Adrenal gland (tissue), 12 donors: Measurements from ENCODE around the gene CNGA4. TPM values are rescaled to one million over a fixed set of nuclear protein-coding genes. Genes with fewer than 3 reads are reported as not detected.
"Not testable (repeated sequence)": the region's sequence is repeated elsewhere in the genome, so short reads cannot be mapped to it uniquely, and the experiment has no call there.

ENCODE experiments used
- DNase-seq, 7 donors: peaks; one replicate each; pipeline ENCODE4 v3.0.0-alpha.2; 2019 to 2020
- H3K27ac ChIP-seq, 5 donors: fragments of 200-600 bp; sonication (generic) in 4 of 5; 1 replicate in 3 of 5; 2 replicates in 2 of 5; pipeline versions ENCODE4 v1.5.1 to v1.8.0; 2016 to 2020; ENCODE audit warnings: mild to moderate bottlenecking in 1 of 5
- H3K27me3 ChIP-seq: fragments of 200-600 bp; 2 replicates; pipeline ENCODE4 v1.8.0; 2021
- H3K36me3 ChIP-seq, 2 donors: fragments of 200-600 bp; replicated peaks in 1 of 2; 1 replicate in 1 of 2; 2 replicates in 1 of 2; pipeline versions ENCODE4 v1.5.1 to v1.8.0; 2018 to 2022
- H3K4me1 ChIP-seq, 2 donors: fragments of 200-600 bp; replicated peaks in 1 of 2; 1 replicate in 1 of 2; 2 replicates in 1 of 2; pipeline versions ENCODE4 v1.5.1 to v1.8.0; 2018 to 2021
- H3K4me3 ChIP-seq, 4 donors: fragments of 200-600 bp; sonication (generic) in 3 of 4; one replicate each; pipeline ENCODE4 v1.5.1; 2016 to 2018
- H3K9me3 ChIP-seq, 3 donors: fragments of 200-600 bp; sonication (generic) in 1 of 3; replicated peaks in 1 of 3; 1 replicate in 2 of 3; 2 replicates in 1 of 3; pipeline versions ENCODE4 v1.5.1 to v1.8.0; 2016 to 2021
- CTCF ChIP-seq, 6 experiments: fragments of 450-650 bp in 4 of 6; fragments of 200-600 bp in 2 of 6; sonication (generic) in 1 of 6; IDR thresholded peaks; 1 replicate in 5 of 6; 2 replicates in 1 of 6; pipeline versions ENCODE4 v1.5.1 to v1.8.0; 2016 to 2021; ENCODE audit warnings: antibody characterized with exemption in 6 of 6, mild to moderate bottlenecking in 2 of 6, moderate library complexity in 1 of 6
- POLR2A ChIP-seq, 2 donors: fragments of 450-650 bp; IDR thresholded peaks; one replicate each; pipeline ENCODE4 v1.6.1; 2017; ENCODE audit warnings: antibody characterized with exemption in 2 of 2, mild to moderate bottlenecking in 2 of 2, moderate library complexity in 1 of 2
- WGBS, 4 donors: extraction: QIAGEN DNeasy Blood & Tissue Kit in 2 of 4; methylation state at CpG; one replicate each; pipeline versions ENCODE4 v1.1.5 to v1.1.7; 2013 to 2017; 5-methylcytosine and 5-hydroxymethylcytosine counted together
- intact Hi-C, 2 donors: fragments of 100-400 bp; cut with DNase I; formaldehyde crosslinking; loops; one replicate each; pipeline versions ENCODE4 v1.14.1 to v1.15.0; 2022 to 2023
- polyA plus RNA-seq, 3 donors: library from polyadenylated mRNA; stranded (reverse); fragments of 200-250 nt in 2 of 3; fragments of 350-450 nt in 1 of 3; fragmentation: Illumina TruSeq in 1 of 3; extraction: RNeasy Lipid Tissue Mini Kit (QIAGEN cat#74804) in 1 of 3; gene quantifications; one replicate each; pipeline ENCODE4 v1.2.3, GENCODE V29; 2013 to 2014
- total RNA-seq, 9 donors: library from RNA; depleted of rRNA in 4 of 9; stranded (reverse); fragments of >200 nt in 4 of 9; fragments of 120-200 nt in 1 of 9; fragmentation: NEBNext Ultra II Directional in 1 of 9; extraction: Animal tissue kit (Norgen Biotek cat#: 25700) in 1 of 9; gene quantifications; one replicate each; pipeline versions ENCODE4 v1.1.0 to v1.2.4, GENCODE V29; 2013 to 2023
- donor health status: healthy with polysubstance abuse.
- donor health status: Bipolar disorder and iron deficiency.
- donor health status: DM: yes; HTN: yes; CAD: no.
- donor health status: DM: no; HTN: no; CAD: no.
- donor health status: DM: no; HTN: no; CAD: no.
- donor health status: DM: yes; HTN: yes; CAD: no.

Gene CNGA4
- total and polyA plus RNA-seq, 12 donors: 0.06 to 1.5 (median 0.26) TPM; not detected in 4

GRCh38 chr11:6245536-6245935 lies 6.6 kb downstream of the CNGA4 start:
- intact Hi-C loops: no loop called here
- H3K36me3 ChIP-seq: no peaks in the 10 kb centered on the region
- H3K9me3 ChIP-seq: no peaks in the 10 kb centered on the region
- H3K4me3 ChIP-seq: no peak overlapping the region
- TF ChIP-seq CTCF (IDR thresholded peaks at IDR 0.05) (no peak), POLR2A (IDR thresholded peaks at IDR 0.05) (no peak)
- H3K27ac ChIP-seq: no peak overlapping the region
- DNase-seq: no peak
- no peaks in the 10 kb centered on the region for H3K27me3 ChIP-seq
- H3K4me1 ChIP-seq: peaks cover 4 to 6% of the 10 kb centered on the region in 2 donors
- WGBS, 4 donors: 86 to 98% (median 93%) methylated on average over 2 of the region's 2 CpGs

GRCh38 chr11:6248248-6248647 lies 9.4 kb downstream of the CNGA4 start:
- intact Hi-C loops: no loop called here

GRCh38 chr11:6248897-6249296 lies 10.0 kb downstream of the CNGA4 start:
- H3K4me1 ChIP-seq: peaks cover 20 to 21% of the 10 kb centered on the region in 2 donors
- H3K9me3 ChIP-seq, intact Hi-C loops, H3K27me3 ChIP-seq, H3K4me3 ChIP-seq, H3K27ac ChIP-seq, H3K36me3 ChIP-seq, DNase-seq: not testable (repeated sequence)
- WGBS, 4 donors: 69 to 93% (median 92%) methylated on average over 3 of the region's 3 CpGs

More at GRCh38 chr11:6248248-6248647, 9.4 kb downstream of the CNGA4 start:
- H3K4me3 ChIP-seq: no peak overlapping the region
- no peak for TF ChIP-seq CTCF (IDR thresholded peaks at IDR 0.05)
- no peak for TF ChIP-seq POLR2A (IDR thresholded peaks at IDR 0.05)
- H3K27me3 ChIP-seq: no peaks in the 10 kb centered on the region
- H3K9me3 ChIP-seq: no peaks in the 10 kb centered on the region
- 81 to 93% (median 87%) methylated on average over 1 of the region's 1 CpG for WGBS, 4 donors
- no peaks in the 10 kb centered on the region for H3K36me3 ChIP-seq
- H3K27ac ChIP-seq: no peak overlapping the region
- peaks cover 20 to 21% of the 10 kb centered on the region in 2 donors for H3K4me1 ChIP-seq
- DNase-seq: no peak

GRCh38 chr11:6249770-6250555 lies 11.1 kb downstream of the CNGA4 start:
- intact Hi-C loops: no loop called here
- no peaks in the 10 kb centered on the region for H3K36me3 ChIP-seq
- WGBS, 4 donors: 13 to 48% (median 31%) methylated on average over 3 of the region's 3 CpGs
- H3K27me3 ChIP-seq: no peaks in the 10 kb centered on the region
- H3K4me3 ChIP-seq: no peak overlapping the region
- H3K4me1 ChIP-seq: peaks cover 20 to 21% of the 10 kb centered on the region in 2 donors
- DNase-seq: peak; percentile 89 to 98 (median 97)
- no peak for TF ChIP-seq CTCF (IDR thresholded peaks at IDR 0.05)
- TF ChIP-seq POLR2A (IDR thresholded peaks at IDR 0.05): peak in 1 of 2 donors; percentile 23
- H3K27ac ChIP-seq: peak overlapping the region in 4 of 5 donors; percentile 13 to 73 (median 45)
- H3K9me3 ChIP-seq: no peaks in the 10 kb centered on the region
